K562 (cell line): ENCODE data around the gene GCGR. TPM values are rescaled to one million over a fixed set of nuclear protein-coding genes. Genes with fewer than 3 reads are reported as not detected.

Experiments used
- BRF1 ChIP-seq: IDR thresholded peaks from 3 replicates; pipeline ENCODE4 v1.6.1; 2011; ENCODE audit warnings: borderline replicate concordance, mild to moderate bottlenecking; ENCODE audit not compliant: insufficient read length; ENCODE audit errors: extremely low read depth
- FUS ChIP-seq: fragments of 200-400 bp; formaldehyde crosslinking; optimal IDR thresholded peaks from 2 replicates; pipeline ENCODE3; 2017; ENCODE audit warnings: low read depth, low read length
- MAZ ChIP-seq, 2 experiments: fragments of 450-650 bp in 1 of 2; sonication (generic) in 1 of 2; formaldehyde crosslinking; IDR thresholded peaks in 1 of 2; conservative IDR thresholded peaks in 1 of 2; 2 replicates each; pipeline versions ENCODE4 v1.4.0 to v1.5.0; 2020; ENCODE audit warnings: mild to moderate bottlenecking in 1 of 2, missing genetic modification reagents in 1 of 2
- MBD2 ChIP-seq: sonication (generic); IDR thresholded peaks from 2 replicates; pipeline ENCODE4 v1.6.1; 2016; ENCODE audit warnings: low read depth, borderline replicate concordance
- MIER1 ChIP-seq: fragments of 450-650 bp; IDR thresholded peaks from 2 replicates; pipeline ENCODE4 v1.6.1; 2016; ENCODE audit warnings: antibody characterized with exemption, mild to moderate bottlenecking, low read depth
- PCBP1 ChIP-seq: fragments of 200-400 bp; formaldehyde crosslinking; IDR thresholded peaks from 2 replicates; pipeline ENCODE4 v1.6.1; 2018; ENCODE audit warnings: mild to moderate bottlenecking, low read depth, low read length; ENCODE audit not compliant: poor library complexity, severe bottlenecking
- PTBP1 ChIP-seq: fragments of 200-400 bp; formaldehyde crosslinking; IDR thresholded peaks from 2 replicates; pipeline ENCODE4 v1.6.1; 2017; ENCODE audit warnings: low read depth, low read length
- SETDB1 ChIP-seq: IDR thresholded peaks from one replicate; pipeline ENCODE4 v1.6.1; 2012; ENCODE audit warnings: low read length, control low read depth, inconsistent platforms
- STAG1 ChIP-seq: sonication (generic); formaldehyde crosslinking; IDR thresholded peaks from 2 replicates; pipeline ENCODE4 v1.5.0; 2020; ENCODE audit warnings: missing genetic modification reagents, borderline replicate concordance
- ZNF785 ChIP-seq: fragments of 250-450 bp; sonication (Bioruptor Pico); IDR thresholded peaks from 2 replicates; pipeline ENCODE4 v1.4.0; 2020; ENCODE audit warnings: mild to moderate bottlenecking
- polyA plus RNA-seq, 8 experiments: library from polyadenylated mRNA; depleted of rRNA in 4 of 8; stranded (reverse) in 5 of 8; unstranded in 3 of 8; fragments of >200 nt; fragmentation: Nextera tagmentation in 2 of 8; fragmentation: Illumina TruSeq in 1 of 8; extraction: Ambion mirVana in 2 of 8; extraction: Trizol in 1 of 8; gene quantifications; 2 replicates each; pipeline versions ENCODE4 v1.2.1 to v1.2.3, GENCODE V29; 2011 to 2014; ENCODE audit warnings: inconsistent platforms in 1 of 8, missing spikeins in 1 of 8
- total RNA-seq, 7 experiments: library from RNA; depleted of rRNA in 6 of 7; stranded (reverse); fragments of >200 nt in 6 of 7; fragmentation: Illumina TruSeq in 2 of 7; extraction: Trizol in 2 of 7; gene quantifications; 2 replicates each; pipeline versions ENCODE4 v1.2.1 to v1.2.3, GENCODE V29; 2011 to 2021; ENCODE audit warnings: low replicate concordance in 1 of 7
- TF ChIP-seq, protein P1 (sequence below): IDR thresholded peaks from 2 replicates; pipeline ENCODE4 v1.6.1; 2016; ENCODE audit warnings: missing genetic modification characterization, missing compliant biosample characterization
- TF ChIP-seq, protein P2 (sequence below): fragments of 450-650 bp; formaldehyde crosslinking; IDR thresholded peaks from 2 replicates; pipeline ENCODE4 v1.4.0; 2020; ENCODE audit warnings: mild to moderate bottlenecking, moderate library complexity
- TF ChIP-seq, protein P3 (sequence below): fragments of 450-650 bp; IDR thresholded peaks from 2 replicates; pipeline ENCODE4 v1.6.1; 2016; ENCODE audit warnings: missing biosample characterization, missing genetic modification characterization
- TF ChIP-seq, protein P4 (sequence below): fragments of 250-450 bp; sonication (Bioruptor Pico); IDR thresholded peaks from 2 replicates; pipeline ENCODE4 v1.5.0; 2021

Gene GCGR
- total and polyA plus RNA-seq, 9 of the 15 experiments (the other 6 are each of a cell fraction or from before 2014, with no cell fraction given) = not detected

DNA sequence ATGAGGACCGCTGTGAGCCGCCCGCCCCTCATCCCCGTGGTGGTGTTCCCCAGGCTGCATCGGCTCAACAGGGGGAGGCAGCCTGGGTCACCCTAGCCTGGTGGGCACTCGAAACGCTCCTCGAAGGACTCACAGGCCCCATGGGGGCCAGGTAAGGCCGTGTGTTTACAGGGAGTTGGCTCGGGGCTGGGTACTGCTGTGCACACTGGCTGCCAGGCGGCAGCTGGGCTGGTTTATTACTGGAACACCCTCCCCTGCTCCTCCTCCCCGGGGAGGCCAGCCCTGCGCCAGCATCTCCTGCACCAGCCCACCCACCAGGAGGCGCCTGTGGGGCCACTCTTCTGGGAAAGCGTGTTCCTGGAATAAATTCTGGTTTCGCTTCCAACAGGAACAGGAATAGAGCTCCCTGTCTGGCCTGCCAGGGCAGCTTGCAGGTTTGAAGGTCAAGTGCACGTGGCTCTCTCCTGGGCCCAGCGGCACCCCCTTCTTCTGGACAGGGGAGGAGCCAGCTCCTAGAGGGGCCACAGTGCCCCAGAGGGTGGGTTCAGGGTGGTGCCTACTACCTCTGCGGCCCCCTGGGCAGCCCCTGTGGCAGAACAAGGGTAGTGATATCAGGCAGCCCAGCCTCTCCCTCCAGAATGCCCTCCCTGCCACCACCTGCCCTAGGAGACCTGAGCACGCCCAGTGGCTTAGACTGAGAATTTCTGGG, 17.8 kb downstream of the GCGR start (continued):
- TF ChIP-seq, protein P1, sequence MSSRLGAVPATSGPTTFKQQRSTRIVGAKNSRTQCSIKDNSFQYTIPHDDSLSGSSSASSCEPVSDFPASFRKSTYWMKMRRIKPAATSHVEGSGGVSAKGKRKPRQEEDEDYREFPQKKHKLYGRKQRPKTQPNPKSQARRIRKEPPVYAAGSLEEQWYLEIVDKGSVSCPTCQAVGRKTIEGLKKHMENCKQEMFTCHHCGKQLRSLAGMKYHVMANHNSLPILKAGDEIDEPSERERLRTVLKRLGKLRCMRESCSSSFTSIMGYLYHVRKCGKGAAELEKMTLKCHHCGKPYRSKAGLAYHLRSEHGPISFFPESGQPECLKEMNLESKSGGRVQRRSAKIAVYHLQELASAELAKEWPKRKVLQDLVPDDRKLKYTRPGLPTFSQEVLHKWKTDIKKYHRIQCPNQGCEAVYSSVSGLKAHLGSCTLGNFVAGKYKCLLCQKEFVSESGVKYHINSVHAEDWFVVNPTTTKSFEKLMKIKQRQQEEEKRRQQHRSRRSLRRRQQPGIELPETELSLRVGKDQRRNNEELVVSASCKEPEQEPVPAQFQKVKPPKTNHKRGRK (tag) = no peak
- no peak for TF ChIP-seq FUS
- peak; percentile 77 to 97 for TF ChIP-seq MAZ (CRISPR knock-in tag; conservative IDR thresholded peaks at IDR 0.05 in 1 of 2, IDR thresholded peaks at IDR 0.05 in 1 of 2)
- no peak for TF ChIP-seq MBD2
- no peak for TF ChIP-seq PTBP1
- TF ChIP-seq ZNF785 = no peak
- no peak for TF ChIP-seq PCBP1
- no peak for TF ChIP-seq SETDB1
- no peak for TF ChIP-seq BRF1
- TF ChIP-seq, protein P2, sequence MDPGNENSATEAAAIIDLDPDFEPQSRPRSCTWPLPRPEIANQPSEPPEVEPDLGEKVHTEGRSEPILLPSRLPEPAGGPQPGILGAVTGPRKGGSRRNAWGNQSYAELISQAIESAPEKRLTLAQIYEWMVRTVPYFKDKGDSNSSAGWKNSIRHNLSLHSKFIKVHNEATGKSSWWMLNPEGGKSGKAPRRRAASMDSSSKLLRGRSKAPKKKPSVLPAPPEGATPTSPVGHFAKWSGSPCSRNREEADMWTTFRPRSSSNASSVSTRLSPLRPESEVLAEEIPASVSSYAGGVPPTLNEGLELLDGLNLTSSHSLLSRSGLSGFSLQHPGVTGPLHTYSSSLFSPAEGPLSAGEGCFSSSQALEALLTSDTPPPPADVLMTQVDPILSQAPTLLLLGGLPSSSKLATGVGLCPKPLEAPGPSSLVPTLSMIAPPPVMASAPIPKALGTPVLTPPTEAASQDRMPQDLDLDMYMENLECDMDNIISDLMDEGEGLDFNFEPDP (CRISPR knock-in tag) = no peak
- TF ChIP-seq, protein P3, sequence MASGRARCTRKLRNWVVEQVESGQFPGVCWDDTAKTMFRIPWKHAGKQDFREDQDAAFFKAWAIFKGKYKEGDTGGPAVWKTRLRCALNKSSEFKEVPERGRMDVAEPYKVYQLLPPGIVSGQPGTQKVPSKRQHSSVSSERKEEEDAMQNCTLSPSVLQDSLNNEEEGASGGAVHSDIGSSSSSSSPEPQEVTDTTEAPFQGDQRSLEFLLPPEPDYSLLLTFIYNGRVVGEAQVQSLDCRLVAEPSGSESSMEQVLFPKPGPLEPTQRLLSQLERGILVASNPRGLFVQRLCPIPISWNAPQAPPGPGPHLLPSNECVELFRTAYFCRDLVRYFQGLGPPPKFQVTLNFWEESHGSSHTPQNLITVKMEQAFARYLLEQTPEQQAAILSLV = no peak
- TF ChIP-seq STAG1 = no peak; the same call in 1 of the 2 replicates
- TF ChIP-seq MIER1 = no peak
- TF ChIP-seq, protein P4, sequence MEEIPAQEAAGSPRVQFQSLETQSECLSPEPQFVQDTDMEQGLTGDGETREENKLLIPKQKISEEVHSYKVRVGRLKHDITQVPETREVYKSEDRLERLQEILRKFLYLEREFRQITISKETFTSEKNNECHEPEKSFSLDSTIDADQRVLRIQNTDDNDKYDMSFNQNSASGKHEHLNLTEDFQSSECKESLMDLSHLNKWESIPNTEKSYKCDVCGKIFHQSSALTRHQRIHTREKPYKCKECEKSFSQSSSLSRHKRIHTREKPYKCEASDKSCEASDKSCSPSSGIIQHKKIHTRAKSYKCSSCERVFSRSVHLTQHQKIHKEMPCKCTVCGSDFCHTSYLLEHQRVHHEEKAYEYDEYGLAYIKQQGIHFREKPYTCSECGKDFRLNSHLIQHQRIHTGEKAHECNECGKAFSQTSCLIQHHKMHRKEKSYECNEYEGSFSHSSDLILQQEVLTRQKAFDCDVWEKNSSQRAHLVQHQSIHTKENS (CRISPR knock-in tag) = no peak
